SU-DHL-6 (cell line): ENCODE measurements around the gene ECHS1.

Experiments
- H2AFZ ChIP-seq: fragments of 200-600 bp; sonication (generic); 2 replicates; pipeline ENCODE4 v1.6.1; 2014; ENCODE audit warnings: low read depth, mild to moderate bottlenecking, moderate library complexity, mixed read lengths, antibody characterized with exemption, low read length; ENCODE audit not compliant: severe bottlenecking
- H3F3A ChIP-seq: fragments of 200-600 bp; shearing (Covaris generic); 2 replicates; pipeline ENCODE4 v1.6.0; 2016; ENCODE audit warnings: antibody characterized with exemption, mild to moderate bottlenecking; ENCODE audit not compliant: insufficient read depth
- H3K27ac ChIP-seq: fragments of 200-600 bp; sonication (generic); 2 replicates; pipeline ENCODE4 v1.5.1; 2016; ENCODE audit warnings: low read depth, mild to moderate bottlenecking, low read length, moderate library complexity, mixed read lengths
- H3K27me3 ChIP-seq: fragments of 200-600 bp; sonication (generic), shearing (Covaris generic); 2 replicates; pipeline ENCODE4 v1.6.0; 2014; ENCODE audit warnings: mild to moderate bottlenecking, low read length
- H3K36me3 ChIP-seq: fragments of 200-600 bp; sonication (generic); 2 replicates; pipeline ENCODE4 v1.6.1; 2014; ENCODE audit warnings: mild to moderate bottlenecking, low read length, mixed read lengths
- H3K4me2 ChIP-seq: fragments of 300-600, 200-600 bp; shearing (Covaris generic), sonication (generic); 2 replicates; pipeline ENCODE4 v1.6.0; 2014; ENCODE audit warnings: low read length, low read depth, mild to moderate bottlenecking; ENCODE audit not compliant: poor library complexity, severe bottlenecking
- H3K4me3 ChIP-seq: fragments of 200-600 bp; sonication (generic); 2 replicates; pipeline ENCODE4 v1.5.1; 2014; ENCODE audit warnings: antibody characterized with exemption, low read length, mild to moderate bottlenecking, mixed read lengths; ENCODE audit not compliant: insufficient read depth, poor library complexity, severe bottlenecking
- H3K79me2 ChIP-seq: fragments of 200-600 bp; sonication (generic); 2 replicates; pipeline ENCODE4 v1.6.1; 2014; ENCODE audit warnings: mild to moderate bottlenecking, low read length, moderate library complexity; ENCODE audit not compliant: insufficient read depth
- H3K9ac ChIP-seq: fragments of 200-600 bp; sonication (generic); 2 replicates; pipeline ENCODE4 v1.7.0; 2014; ENCODE audit warnings: mild to moderate bottlenecking, low read length
- H3K9me2 ChIP-seq: fragments of 200-600 bp; sonication (generic); replicated peaks from 2 replicates; pipeline ENCODE4 v1.6.1; 2014; ENCODE audit warnings: low read length; ENCODE audit not compliant: insufficient read depth
- H3K9me3 ChIP-seq: fragments of 200-600 bp; sonication (generic); 2 replicates; pipeline ENCODE4 v1.6.1; 2014; ENCODE audit warnings: low read length, mixed read lengths; ENCODE audit not compliant: insufficient read depth
- H4K20me1 ChIP-seq: fragments of 200-600 bp; sonication (generic); 2 replicates; pipeline ENCODE4 v1.6.1; 2014; ENCODE audit warnings: low read depth, mild to moderate bottlenecking, antibody characterized with exemption, low read length, moderate library complexity, mixed read lengths
- CTCF ChIP-seq: fragments of 200-600 bp; sonication (generic); IDR thresholded peaks from one replicate; pipeline ENCODE4 v1.5.1; 2017; ENCODE audit warnings: antibody characterized with exemption, mild to moderate bottlenecking, low read length, moderate library complexity; ENCODE audit not compliant: insufficient read depth, poor library complexity, severe bottlenecking
- EZH2phosphoT487 ChIP-seq: fragments of 200-600 bp; sonication (generic), shearing (Covaris generic); conservative IDR thresholded peaks from 2 replicates; pipeline ENCODE4 v1.6.1; 2018; ENCODE audit warnings: mild to moderate bottlenecking, antibody characterized with exemption, low read length, moderate library complexity, mixed read lengths

Gene ECHS1

GRCh38 chr10:133326223-133326551, 47.0 kb downstream of the ECHS1 start:
- H3F3A ChIP-seq: 0 out of 2 replicates have a peak, but pooled peaks cover 5% of the 10 kb centered on the region
- no peak overlapping the region for H3K4me2 ChIP-seq
- no peaks in the 10 kb centered on the region for H3K27me3 ChIP-seq
- H3K36me3 ChIP-seq: no peaks in the 10 kb centered on the region
- H2AFZ ChIP-seq: no peak overlapping the region
- no peaks in the 10 kb centered on the region for H3K9me3 ChIP-seq
- H3K9me2 ChIP-seq: no peaks in the 10 kb centered on the region
- no peak overlapping the region for H3K4me3 ChIP-seq
- no peaks in the 10 kb centered on the region for H4K20me1 ChIP-seq
- TF ChIP-seq EZH2phosphoT487 (no peak), CTCF (no peak)
- no peak overlapping the region for H3K27ac ChIP-seq
- H3K79me2 ChIP-seq: no peaks in the 10 kb centered on the region
- no peak overlapping the region for H3K9ac ChIP-seq

- H3K9me2 ChIP-seq: no peaks in the 10 kb centered on the region
- H2AFZ ChIP-seq: no peak overlapping the region
- no peaks in the 10 kb centered on the region for H3K36me3 ChIP-seq
- 0 out of 2 replicates have a peak, but pooled peaks cover 5% of the 10 kb centered on the region for H3F3A ChIP-seq
- no peaks in the 10 kb centered on the region for H4K20me1 ChIP-seq
- H3K79me2 ChIP-seq: no peaks in the 10 kb centered on the region
- no peak overlapping the region for H3K27ac ChIP-seq
- H3K9me3 ChIP-seq: no peaks in the 10 kb centered on the region
- no peak overlapping the region for H3K9ac ChIP-seq
- no peaks in the 10 kb centered on the region for H3K27me3 ChIP-seq
- H3K4me2 ChIP-seq: no peak overlapping the region
- H3K4me3 ChIP-seq: no peak overlapping the region
- TF ChIP-seq EZH2phosphoT487 (no peak), CTCF (no peak)
Observed at GRCh38 chr10:133325440-133326222, 47.5 kb downstream of the ECHS1 start.

- Histone ChIP-seq H3K27me3 (no peaks in the 10 kb centered on the region), H3K36me3 (no peaks in the 10 kb centered on the region), H3K79me2 (no peaks in the 10 kb centered on the region), H4K20me1 (no peaks in the 10 kb centered on the region), H3K4me3 (no peak overlapping the region), H3K4me2 (peak overlapping the region; percentile 20), H3K27ac (no peak overlapping the region), H3K9ac (no peak overlapping the region), H3K9me3 (no peaks in the 10 kb centered on the region), H3F3A (0 out of 2 replicates have a peak, but pooled peaks cover 5% of the 10 kb centered on the region), H3K9me2 (no peaks in the 10 kb centered on the region), H2AFZ (no peak overlapping the region)
- no peak for TF ChIP-seq CTCF
- no peak for TF ChIP-seq EZH2phosphoT487
Observed at GRCh38 chr10:133324857-133325260, 48.3 kb downstream of the ECHS1 start.
